NCI-H146 (cell line): ENCODE results near the gene ADRA2B.
"Not testable (repeated sequence)": the region's sequence is repeated elsewhere in the genome, so short reads cannot be mapped to it uniquely, and the experiment has no call there.

ENCODE experiments used
- DNase-seq: peaks from one replicate; lab custom pipeline; 2025; lab: John Stamatoyannopoulos, UW

Gene ADRA2B

DNA sequence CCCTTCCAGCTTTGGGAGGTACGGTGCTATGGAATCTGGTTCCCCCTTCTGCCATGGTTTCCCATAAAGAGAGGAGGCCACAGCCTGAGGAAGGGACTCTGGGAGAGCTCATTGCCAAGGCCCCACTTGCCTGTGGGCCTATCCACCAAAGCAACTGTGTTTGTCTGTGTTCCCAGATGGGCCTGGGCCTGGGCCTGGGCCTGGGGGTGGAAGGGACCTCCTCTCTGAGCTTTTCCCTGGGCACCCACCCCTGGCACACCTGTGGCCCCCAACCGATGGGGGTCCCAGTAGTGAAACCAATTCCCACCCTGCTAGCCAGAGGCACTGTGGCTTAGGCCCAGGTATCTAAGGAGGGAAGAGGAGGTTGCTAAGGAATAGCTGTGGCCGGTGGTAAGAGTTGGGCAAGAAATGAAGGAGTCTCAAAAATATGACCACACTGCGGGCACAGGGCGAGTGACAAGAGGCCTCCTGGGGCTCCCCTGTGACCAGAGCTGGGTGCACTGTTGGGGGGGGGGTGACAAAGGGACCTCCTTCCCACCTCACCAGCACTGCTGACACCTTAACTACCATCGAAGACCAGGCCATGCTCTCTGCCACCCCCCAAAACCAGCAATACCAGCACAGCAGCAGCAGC lies 33.8 kb upstream of the ADRA2B start:
- no peak for DNase-seq

DNA sequence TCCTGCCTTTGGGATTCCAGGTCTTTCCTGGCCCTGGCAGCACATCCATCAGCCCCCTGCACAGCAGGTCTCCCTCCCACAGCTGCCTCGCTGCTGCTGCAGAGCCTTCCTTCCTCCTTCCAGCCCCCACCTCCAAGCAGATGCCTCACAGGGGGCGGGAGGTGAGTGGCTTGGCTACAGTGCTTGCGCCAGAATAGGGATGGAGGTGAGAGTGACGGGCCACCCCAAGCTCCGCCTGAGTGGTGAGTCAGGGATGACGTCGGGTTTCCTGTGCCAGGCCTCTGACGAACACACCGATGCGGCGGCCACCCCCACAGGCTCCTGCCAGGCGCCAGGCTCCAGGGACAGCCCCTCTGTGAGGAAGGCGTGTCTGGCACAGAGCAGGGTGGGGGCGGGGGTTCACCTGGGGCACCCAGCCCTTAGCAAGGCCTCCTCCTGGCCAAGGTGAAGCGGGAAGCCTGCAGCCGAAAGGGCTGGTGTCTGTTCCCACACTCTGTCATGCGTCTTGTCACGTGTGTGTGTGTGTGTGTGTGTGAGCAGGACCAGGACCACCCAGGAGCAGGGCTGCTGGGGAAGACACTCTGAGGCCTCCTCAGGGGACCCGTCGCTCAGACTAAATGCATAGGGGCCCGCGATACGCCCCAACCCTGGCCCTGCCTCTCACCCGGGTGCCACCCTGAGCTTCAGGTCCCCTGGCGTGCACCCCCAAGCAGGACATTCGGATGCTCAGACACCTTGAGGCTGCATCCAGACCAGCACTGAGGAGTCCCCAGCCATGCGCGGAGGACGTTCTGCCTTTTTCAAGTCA lies 32.2 kb upstream of the ADRA2B start:
- DNase-seq, result peak; percentile 67

DNA sequence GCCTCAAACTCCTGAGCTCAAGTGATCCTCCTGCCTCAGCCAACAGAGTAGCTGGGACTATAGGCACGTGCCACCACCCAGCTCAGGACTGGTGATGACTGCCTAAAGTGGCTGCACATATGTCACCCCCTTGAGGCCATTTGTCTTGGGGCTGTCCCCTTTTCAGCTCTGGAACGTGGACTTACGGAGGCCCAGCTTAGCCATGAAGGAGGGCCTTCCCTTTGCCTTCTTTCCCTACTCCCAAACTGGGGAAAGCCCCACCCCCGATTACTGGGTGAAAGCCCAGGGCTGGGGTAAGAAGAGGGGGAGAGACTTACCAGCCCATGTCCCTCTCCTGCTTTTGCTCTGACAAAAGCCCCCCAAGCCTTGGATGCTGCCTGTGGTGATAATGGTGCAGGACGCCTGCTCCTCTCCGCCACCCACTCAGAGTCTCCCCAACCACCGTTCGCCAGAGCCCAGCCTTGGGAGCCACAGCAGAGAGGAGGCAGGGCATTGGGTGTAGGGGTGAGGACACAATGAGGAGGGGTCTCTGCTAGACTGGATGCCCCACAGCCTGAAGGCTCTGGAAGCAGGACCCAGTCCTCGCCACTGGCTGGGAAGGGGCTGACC lies 31.3 kb upstream of the ADRA2B start:
- DNase-seq, result no peak

DNA sequence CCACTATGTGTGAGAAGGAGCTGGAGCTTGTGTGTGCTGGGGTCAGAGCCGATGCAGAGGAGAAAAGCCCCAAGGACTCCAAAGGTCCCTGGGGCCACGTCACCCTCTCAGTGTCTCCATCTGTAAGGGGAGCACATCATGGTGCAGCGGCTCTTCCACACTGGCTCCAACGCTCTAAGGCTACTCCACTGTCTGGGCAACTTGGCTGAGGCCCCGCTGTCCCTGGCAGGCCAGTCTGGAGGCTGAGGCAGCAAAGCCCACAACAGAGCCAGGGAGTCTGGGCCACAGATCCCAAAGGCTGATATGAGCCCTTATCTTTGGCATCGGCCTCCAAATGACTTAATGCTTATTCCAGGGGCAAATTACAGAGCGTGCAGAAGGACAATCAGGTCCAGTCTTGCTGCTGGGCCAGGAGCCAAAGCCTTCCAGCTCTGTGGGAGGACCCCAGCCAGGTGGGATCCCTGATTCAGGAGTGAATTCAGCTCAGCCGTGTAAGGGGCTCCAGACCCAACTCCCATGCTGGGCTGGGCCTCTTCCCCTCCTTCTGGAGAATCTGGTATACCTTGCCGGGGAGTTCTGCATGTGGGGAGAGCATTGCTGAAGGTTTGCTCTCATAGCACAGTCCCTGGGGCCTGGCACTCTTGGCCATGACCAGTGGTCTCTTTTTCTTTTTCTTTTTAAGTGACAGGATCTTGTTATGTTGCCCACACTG lies 30.7 kb upstream of the ADRA2B start:
- DNase-seq, result no peak

DNA sequence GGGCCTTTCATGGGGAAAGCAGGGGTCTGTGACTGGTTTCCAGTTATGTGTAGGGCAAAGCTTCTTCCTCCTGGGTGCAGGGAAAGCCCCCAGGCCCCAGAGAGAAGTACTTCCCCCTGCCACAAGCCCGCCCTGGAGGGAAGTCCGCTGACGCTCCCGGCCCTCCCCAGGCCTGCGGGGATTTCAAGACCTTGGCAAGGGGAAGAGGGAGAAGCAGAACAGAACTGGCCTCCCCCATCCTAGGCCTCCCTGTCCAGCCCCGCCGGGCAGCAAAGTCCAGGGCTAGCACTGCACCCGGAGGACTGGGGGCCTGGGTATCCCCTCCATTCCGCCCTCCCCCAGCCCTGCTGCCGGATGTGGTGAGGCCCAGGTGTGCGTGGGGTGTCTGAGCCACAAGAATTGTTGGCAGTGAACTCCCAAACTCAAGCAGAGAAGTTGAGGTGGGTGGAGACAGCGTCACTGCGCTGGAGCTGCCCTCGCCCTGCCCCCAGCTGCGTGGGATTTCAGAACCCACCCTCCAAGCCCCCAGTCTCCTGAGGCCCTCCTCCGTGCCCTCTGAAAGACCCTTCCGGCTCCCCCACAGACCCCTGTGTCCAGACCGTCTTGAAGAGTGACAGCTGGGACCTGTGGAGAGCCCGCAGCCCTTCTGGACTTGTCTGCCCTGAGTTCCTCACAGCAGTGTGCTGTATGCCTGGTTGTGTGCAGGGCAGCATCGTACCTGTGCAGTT lies 29.9 kb upstream of the ADRA2B start:
- DNase-seq, result no peak

DNA sequence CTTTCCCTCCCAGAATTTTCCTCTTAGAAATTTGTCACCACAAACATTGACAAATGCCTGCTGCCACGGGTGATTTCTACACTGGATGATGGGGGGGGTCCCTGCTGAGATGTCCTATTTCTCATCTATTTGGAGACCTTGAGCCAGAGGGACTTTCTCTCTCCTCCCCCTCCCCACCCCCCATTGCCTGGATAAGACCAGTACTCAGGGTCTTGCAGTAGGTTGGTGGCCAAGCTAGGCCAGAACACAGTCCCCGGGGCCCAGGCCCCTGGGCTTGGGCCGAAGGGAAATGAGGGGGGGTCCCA lies 29.4 kb upstream of the ADRA2B start:
- no peak for DNase-seq

DNA sequence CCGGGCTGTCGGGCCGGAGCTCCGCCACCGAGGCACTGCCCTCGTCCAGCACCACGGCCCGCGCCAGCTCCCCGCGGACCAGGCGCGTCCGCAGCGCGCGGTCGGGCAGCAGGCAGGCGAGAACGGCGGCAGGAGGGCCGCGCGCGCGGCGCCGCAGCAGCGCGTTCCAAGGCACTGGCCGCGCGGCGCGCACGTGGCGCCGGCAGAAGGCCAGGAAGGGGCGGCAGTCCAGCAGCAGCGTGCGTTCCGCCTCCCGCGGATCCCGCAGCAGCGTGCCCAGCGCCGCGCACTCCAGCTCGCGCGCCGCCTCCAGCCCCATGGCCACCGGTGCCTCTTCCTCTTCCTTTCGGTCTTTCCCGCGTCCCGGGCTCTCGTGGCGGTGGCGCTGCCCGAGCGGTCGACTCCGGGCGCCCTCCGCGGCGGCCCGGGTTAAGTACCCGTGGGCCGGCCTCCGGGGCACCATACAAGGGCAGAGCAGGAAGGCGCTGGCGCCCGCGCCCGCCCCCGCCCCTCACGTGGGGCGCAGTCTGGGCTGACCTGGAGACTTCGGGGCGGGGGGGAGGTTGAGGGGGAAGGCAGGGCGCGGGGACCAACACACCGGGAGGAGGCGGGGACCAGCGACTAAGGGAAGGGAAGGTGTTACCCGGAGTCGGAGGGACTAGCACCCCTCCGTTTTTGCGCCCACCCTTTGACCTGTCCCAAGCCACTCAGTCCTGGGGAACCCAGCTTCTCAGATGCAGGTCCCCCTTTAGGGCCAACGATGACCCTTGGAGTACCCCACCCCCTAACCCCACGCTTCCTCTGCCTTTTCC lies 28.9 kb upstream of the ADRA2B start, which contains the start of gene DUSP2:
TSS of gene DUSP2 (minus strand) at position 405 of the 812 bp plus-strand sequence. CDS start at position 319, 86 bp downstream.
- DNase-seq, result peak; percentile 83

DNA sequence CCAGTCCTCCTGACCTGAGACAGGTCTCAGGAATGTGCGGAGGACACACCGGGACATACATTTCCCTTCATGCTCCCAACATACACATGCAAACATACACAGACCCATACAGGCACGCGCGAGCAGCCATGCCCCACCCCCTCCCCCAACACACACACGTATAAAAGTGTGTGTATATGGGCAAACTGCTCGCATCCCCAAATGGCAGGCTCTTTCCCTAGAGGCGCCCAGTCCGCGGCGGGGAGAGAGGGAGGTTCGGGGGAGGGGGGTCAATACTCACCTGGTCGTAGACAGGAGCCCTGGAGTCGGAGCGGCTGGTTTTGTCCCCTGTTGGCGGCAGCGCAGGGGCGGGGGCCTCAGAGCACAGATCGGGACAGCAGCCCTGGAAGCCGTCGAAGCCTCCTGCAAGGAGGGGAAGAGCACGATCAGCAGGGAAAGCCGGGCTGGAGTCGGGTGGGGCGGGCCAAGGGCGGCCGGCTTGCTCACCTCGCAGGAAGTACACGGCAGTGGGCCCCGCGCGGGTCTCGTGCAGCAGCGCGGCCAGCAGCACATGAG lies 28.2 kb upstream of the ADRA2B start:
- peak; percentile 75 for DNase-seq

DNA sequence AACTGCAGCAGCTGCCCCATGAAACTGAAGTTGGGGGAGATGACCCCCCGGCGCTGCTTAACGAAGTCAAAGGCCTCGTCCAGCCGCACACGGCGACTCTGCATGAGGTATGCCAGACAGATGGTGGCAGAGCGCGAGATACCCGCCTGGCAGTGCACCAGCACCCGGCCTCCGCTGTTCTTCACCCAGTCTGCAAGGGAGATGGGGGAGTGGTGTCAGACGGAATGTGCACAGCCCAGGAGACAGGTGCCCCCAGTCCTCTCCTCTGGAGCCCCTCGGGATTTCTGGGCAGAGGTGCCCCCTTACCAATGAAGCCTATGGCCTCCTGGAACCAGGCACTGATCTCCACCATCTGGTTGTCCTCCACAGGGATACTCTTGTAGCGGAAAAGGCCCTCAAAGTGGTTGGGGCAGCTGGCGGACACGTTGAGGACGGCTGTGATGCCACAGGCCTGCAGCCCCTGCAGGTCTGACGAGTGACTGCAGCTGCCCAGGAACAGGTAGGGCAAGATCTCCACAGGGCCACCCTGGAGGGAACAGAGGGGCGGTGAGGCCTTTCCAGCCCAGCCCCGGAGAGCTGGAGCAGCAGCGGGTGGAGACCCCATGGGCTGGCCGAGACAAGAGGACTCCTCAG lies 27.6 kb upstream of the ADRA2B start:
- peak; percentile 66 for DNase-seq

DNA sequence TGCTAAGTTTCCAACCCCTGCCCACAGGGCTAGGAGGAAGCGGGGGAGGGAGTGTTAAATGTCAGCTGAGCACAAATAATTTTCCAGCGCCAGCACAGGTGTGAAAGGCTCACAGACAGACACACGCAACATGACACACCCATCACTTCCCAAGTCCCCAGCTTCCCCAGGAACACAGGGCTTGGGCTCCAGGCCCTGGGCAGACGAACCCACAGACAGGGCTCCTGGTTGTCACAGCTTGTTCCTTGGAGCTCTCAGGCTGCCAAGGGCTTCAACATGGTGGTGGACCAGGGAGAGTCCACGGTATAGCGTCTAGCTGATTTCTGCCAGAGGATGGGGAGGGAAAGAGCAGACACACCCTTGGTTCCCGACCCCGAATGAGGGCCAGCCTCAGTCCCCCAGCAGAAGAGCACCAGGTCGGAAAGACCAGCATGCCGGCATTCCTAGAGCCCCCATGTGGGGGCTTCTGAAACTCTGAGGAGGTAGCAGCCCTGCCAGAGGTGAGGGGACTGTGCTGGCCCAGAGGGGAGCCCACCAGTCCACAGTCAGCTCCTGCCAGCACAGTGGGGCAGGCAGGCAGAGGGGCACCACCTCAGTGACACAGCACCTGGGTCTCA lies 27.0 kb upstream of the ADRA2B start:
- no peak for DNase-seq

DNA sequence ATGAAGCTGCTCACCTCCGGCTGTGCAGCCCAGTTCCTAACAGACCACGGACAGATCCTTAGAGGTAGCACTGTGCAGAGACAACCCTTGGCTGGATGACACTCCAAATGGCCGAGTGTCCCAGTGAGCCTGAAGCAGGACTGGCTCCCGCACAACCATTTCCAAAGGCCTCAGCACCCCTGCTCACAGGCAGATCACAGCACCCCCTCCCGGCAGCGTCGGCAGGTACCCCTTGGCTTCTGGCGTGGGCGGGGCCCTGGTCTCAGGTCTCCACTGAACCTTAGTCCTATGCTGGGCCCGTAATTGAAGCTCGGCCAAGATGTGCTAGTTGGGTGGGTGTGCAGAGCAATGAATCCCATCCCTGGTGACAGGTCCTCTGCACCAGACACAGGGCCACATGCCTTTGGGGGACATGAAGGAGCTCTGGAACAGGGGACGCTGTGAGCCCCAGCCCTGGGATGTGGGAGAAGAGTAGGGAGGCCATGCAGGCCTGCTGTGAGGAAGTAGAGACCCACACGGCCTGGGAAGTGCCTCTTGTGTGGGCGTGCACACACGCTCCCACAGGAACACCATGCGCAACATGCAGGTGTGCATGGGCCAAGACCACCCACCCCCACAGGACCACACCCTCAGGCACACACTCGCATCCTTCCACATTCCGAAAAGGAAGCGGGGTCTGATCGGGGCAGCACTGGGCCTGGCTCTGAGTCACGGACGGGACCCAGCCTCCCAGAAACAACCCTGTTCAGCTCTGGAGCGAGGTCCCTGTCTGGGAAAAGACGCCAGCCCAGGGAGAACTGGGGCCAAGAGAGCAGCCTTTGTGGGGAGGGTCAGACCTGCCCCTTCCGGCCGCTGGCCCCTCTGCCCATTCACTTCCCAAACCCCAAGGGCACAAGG lies 26.1 kb upstream of the ADRA2B start:
- DNase-seq, result no peak

DNA sequence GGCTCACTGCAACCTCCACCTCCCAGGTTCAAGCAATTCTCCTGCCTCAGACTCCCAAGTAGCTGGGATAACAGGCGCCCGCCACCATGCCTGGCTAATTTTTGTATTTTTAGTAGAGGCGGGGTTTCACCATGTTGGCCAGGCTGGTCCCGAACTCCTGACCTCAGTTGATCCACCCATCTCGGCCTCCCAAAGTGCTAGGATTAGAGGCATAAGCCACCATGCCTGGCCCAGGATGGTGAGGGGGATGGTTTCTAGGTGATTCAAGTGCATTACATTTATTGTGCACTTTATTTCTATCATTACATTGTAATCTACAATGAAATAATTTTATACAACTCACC lies 25.2 kb upstream of the ADRA2B start:
- not testable (repeated sequence) for DNase-seq

DNA sequence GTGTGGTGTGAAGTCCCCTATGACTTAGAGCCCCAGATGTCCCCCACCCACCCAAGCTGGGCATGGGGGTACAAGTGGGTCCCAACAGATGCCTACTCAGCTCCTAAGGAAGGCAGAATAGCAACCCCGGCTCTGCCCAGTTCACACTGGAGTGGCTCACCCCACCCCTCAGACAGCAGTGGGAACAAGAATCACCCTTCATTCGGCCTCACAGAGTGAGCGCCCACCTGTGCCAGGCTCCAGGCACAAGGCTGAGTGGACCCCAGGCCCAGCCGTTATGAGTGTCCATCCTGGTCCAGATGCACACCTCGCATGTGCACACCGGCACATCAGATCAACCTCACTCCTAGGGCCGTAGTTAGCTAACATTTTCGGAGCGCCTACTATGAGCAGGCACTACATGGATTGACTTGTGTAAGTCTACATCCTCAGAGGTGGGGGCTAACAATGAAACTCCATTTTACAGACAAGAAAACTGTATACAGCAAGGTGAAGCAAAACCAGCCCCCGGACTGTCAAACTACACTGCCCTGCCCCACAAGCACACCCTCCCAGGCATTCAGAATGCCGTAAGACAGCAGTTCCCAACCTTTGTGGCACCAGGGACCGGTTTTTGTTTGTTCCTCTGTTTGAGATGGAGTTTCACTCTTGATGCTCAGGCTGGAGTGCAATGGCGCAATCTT lies 24.7 kb upstream of the ADRA2B start:
- DNase-seq, result no peak

DNA sequence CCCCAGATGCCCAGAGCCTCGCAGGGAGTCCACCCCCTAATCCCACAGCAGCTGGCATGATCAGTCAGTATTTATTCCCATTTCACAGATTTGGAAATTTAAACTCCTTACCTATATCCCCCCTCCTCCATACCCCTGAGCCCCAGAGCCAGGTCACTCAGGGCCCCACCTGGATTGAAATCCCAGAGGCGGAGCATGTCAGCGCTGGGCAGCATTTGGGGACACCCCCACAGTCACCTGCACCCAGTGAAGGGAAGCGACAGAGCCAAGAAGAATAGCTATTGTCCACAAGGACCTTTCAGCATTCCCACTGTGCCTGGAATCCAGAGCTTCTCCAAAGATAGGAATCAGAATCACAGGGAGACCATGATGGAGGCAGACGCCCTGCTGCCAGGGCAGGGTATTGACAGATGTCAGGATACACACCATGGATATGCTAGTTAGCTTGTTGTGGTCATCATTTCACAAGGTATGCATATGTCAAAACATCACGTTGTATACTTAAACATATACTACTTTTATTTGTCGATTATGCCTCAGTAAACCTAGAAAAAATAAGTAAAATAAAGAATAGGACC lies 22.9 kb upstream of the ADRA2B start:
- DNase-seq, result no peak

DNA sequence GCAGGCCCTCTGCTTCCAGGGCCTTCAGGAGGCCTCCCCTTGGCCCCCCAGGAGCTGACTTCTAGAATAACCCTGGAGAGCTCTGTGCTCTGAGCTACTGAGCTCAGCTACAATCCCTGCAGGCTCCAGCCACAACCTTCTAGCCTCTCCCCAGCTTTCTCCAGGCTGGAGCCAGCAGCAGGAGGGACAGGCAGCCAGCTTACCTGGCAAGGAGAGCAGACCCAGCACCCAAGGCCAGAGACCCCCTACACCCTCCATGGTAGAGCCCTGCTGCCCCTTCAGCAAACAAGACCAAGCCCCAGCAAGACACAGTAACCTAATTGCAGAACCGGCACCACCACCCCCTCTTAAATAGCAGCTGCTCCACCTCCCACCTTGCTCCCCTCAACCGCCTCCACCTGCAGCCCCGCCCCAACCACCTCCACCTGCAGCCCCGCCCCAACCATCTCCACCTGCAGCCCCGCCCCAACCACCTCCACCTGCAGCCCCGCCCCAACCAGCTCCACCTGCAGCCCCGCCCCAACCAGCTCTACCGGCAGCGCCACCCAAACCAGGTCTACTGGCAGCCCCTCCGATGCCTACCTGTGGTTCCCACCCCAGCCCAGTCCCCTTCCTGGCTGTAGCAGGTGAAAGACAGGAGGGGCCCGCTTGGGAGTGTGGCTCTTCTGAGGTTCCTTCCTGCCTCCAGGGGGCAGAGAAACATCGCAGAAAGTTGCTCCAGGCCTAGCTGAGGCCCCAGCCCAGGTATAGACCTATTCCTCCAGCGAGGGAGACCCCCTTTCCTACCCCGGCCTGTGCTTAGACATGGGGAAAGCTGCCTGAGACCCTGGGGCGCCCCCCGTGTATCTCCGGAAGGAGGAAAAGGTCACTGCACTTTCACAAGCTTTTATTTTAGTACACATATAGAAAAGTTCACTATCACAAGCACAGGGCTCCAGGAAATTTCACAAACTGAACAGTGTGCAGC lies 22.1 kb upstream of the ADRA2B start, which contains the start of gene ASTL:
TSS of gene ASTL (minus strand) at position 324 of the 967 bp plus-strand sequence. CDS start at position 258, 66 bp downstream.
- peak; percentile 91 for DNase-seq

DNA sequence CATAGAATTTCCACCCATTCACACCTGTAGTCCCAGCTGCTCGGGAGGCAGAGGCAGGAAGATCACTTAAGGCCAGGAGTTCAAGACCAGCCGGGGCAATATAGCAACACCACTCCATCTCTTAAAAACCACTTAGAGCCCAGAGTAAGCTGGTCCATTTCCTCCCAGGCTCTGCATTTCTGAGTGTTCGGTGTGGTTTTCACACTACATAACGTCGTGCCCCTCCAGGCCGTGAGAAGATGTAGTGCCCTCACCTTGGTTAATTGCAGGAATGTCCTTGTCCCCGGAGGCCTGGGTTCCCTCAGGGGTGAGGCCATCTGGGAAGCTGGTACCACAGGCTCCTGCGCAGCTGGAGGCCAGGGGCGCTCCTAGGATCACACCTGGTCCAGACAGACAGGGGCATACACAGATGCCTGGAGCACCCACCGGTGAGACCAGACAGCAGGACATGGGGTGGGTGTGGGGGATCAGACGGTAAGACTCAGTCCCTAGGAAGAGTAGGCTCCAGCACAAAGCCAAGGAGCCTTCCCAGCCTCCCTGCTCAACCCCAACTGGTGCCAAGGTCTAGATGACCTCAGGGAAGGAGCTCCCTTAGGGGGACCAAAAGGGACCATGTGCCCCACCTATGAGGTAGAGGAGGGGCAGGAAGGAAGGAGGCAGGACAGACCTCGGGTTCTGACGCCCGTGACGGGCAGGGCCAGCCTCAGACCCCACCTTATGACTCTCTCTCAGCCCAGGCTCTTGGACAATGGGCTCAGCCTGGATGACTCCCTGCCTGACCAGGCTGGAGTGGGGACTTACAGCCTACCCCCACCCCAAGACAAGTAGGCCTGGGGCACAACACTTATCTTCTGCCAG lies 21.2 kb upstream of the ADRA2B start:
- DNase-seq, result no peak
